Activated naive CD8-positive, alpha-beta T cell treated with anti-CD3 and anti-CD28 coated beads, Interleukin-2, amount 10 ng/mL, durations not matched to agents 7 days and 5 days (primary cell): ENCODE results near the gene SYNGAP1. TPM values are rescaled to one million over a fixed set of nuclear protein-coding genes. Genes with fewer than 3 reads are reported as not detected.
A peak's percentile ranks its signal among the peaks of the same experiment; 100 is the strongest.
"Not testable (repeated sequence)": the region's sequence is repeated elsewhere in the genome, so short reads cannot be mapped to it uniquely, and the experiment has no call there.

Experiments
- ATAC-seq: fragments of 150-1000 bp; cut with Tn5 transposase; one replicate; pipeline ENCODE4 v1.10.0; 2021; ENCODE audit warnings: low read depth, moderate library complexity
- POLR2A ChIA-PET: fragments of 350-600 bp; sonication (Branson Sonifier 250); formaldehyde crosslinking; loops from one replicate; lab custom pipeline; 2021; ENCODE audit warnings: antibody characterized with exemption; lab: Charles Lee
- DNase-seq: peaks from one replicate; pipeline ENCODE4 v3.0.0; 2021
- H3K27ac Mint-ChIP-seq: one replicate; pipeline ENCODE4 v1.8.0; 2022; ENCODE audit warnings: mild to moderate bottlenecking, mixed read lengths
- H3K27me3 Mint-ChIP-seq: one replicate; pipeline ENCODE4 v1.8.0; 2022; ENCODE audit warnings: mild to moderate bottlenecking, moderate library complexity, mixed read lengths
- H3K36me3 Mint-ChIP-seq: one replicate; pipeline ENCODE4 v1.8.0; 2021; ENCODE audit warnings: mild to moderate bottlenecking, mixed read lengths
- H3K4me1 Mint-ChIP-seq: one replicate; pipeline ENCODE4 v1.8.0; 2021; ENCODE audit warnings: mixed read lengths
- H3K4me3 Mint-ChIP-seq: one replicate; pipeline ENCODE4 v1.8.0; 2022; ENCODE audit warnings: mild to moderate bottlenecking, moderate library complexity, mixed read lengths
- H3K9me3 Mint-ChIP-seq: one replicate; pipeline ENCODE4 v1.8.0; 2021; ENCODE audit warnings: mixed read lengths
- total RNA-seq, 2 experiments: library from RNA; stranded (reverse); gene quantifications; one replicate each; pipeline ENCODE4 v1.2.3, GENCODE V29; 2021

SYNGAP1 gene
- total RNA-seq, 2 experiments from 2014 or later, result 53.3 to 60.1 TPM

GRCh38 chr6:33390767-33391277, 29.0 kb upstream of the SYNGAP1 start:
- H3K4me3 Mint-ChIP-seq, result peak overlapping the region; percentile 94
- H3K36me3 Mint-ChIP-seq, result peaks cover 27% of the 10 kb centered on the region
- no peak for DNase-seq
- POLR2A ChIA-PET, result interaction anchor here (0.9 to 1.7 kb wide), 7 partner anchors 19 to 188 kb away, joined by 3 to 8 read pairs (median 4); partner anchors contain the start of genes B3GALT4, ZBTB22 and ZBTB9
- H3K9me3 Mint-ChIP-seq, result no peaks in the 10 kb centered on the region
- peaks cover 35% of the 10 kb centered on the region for H3K4me1 Mint-ChIP-seq
- no peaks in the 10 kb centered on the region for H3K27me3 Mint-ChIP-seq
- ATAC-seq, result no peak
- H3K27ac Mint-ChIP-seq, result peak overlapping the region; percentile 89

DNA sequence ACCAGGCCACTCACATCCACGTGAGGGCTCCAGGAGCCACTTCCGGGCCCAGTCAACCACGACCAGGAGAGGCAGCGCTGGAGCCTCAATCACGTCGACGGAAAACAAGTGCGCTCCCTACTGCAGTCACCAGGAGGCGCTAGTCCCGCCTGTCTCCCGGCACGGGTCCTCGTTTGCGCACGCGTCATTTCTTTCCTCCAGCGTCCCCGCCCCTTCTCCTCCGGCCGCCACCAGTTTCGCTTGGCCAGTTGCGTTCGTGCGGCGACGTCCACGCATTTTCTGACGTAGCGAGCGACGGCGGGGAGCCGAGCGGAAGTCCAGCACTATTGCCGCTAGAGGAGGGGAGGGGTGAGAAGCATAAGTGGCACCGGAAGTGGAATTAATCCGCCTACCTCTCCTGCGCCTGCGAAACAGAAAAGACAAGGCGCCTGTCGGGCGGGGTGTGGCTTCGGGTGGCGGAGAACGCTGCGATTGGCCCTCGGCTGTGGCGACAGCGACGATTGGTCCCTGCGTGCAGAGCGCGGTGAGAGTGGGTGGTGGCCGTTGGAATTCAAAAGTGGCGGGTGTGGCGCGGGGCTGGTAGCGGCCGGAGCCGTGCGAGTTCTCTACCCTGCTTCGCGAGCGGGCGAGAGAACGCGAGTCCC, 28.5 kb upstream of the SYNGAP1 start, which contains the start of gene KIFC1:
TSS of gene KIFC1 (plus strand) at position 546 of the 644 bp plus-strand sequence. CDS start 163 bp downstream, outside the sequence.
- H3K9me3 Mint-ChIP-seq, result no peaks in the 10 kb centered on the region
- H3K36me3 Mint-ChIP-seq, result peaks cover 31% of the 10 kb centered on the region
- H3K4me3 Mint-ChIP-seq, result peak within 1 kb of the TSS; percentile 94
- H3K27ac Mint-ChIP-seq, result peak within 1 kb of the TSS; percentile 89
- peak; percentile 93 for ATAC-seq
- peaks cover 39% of the 10 kb centered on the region for H3K4me1 Mint-ChIP-seq
- POLR2A ChIA-PET, result interaction anchor here (0.7 to 1.7 kb wide), 15 partner anchors 13 to 188 kb away, joined by 3 to 8 read pairs (median 4); partner anchors contain the start of genes B3GALT4, ZBTB22 and ZBTB9
- DNase-seq, result peak; percentile 98
- no peaks in the 10 kb centered on the region for H3K27me3 Mint-ChIP-seq

DNA sequence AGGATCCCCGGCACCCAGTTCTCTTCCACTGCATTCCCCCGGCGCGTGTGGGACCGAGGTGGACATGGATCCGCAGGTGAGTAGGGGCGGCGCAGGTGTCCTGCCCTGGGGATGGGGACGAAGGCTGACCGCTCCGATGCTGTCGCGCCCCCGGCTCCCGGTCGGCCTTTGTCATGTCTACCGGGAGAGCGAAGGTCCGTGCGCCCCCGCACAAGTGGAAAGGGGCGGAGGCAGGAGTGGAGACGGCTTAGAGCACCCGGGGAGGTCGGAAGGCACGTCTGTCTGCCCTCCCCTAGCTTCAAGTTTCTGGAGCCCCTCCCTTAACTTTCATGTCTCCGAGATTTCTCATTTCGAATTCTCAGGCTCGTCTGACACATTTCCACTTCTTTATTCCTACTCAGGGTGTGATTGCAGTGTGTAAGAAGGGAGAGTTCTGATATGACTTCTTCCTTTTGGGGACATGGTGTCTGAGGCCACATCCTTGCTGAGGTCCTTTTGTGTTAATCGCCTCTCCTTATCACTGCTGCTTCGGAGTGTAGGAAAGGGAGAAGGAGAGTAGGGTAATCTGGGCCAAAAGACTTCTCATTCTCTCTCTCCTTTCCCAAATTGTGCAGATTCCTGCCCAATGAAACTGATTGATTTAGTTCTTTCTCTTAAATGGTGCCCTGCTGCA, 27.8 kb upstream of the SYNGAP1 start:
- DNase-seq (no peak), ATAC-seq (peak; percentile 7)
- POLR2A ChIA-PET, result interaction anchor here (0.6 to 1.6 kb wide), 14 partner anchors 12 to 176 kb away, joined by 3 to 8 read pairs (median 4); partner anchors contain the start of genes B3GALT4, CUTA and RGL2
- Mint-ChIP-seq H3K4me3 (peak overlapping the region; percentile 94), H3K27ac (peak overlapping the region; percentile 89), H3K36me3 (peaks cover 31% of the 10 kb centered on the region), H3K9me3 (no peaks in the 10 kb centered on the region), H3K4me1 (peaks cover 39% of the 10 kb centered on the region), H3K27me3 (no peaks in the 10 kb centered on the region)

GRCh38 chr6:33392595-33392948, 27.3 kb upstream of the SYNGAP1 start:
- Mint-ChIP-seq H3K4me3 (peak overlapping the region; percentile 94), H3K27ac (peak overlapping the region; percentile 89), H3K27me3 (no peaks in the 10 kb centered on the region), H3K36me3 (peaks cover 33% of the 10 kb centered on the region), H3K4me1 (peaks cover 40% of the 10 kb centered on the region), H3K9me3 (no peaks in the 10 kb centered on the region)
- ATAC-seq (no peak), DNase-seq (no peak)
- POLR2A ChIA-PET, result interaction anchor here (0.6 to 1.6 kb wide), 14 partner anchors 12 to 176 kb away, joined by 3 to 8 read pairs (median 4); partner anchors contain the start of genes B3GALT4, CUTA and RGL2

DNA sequence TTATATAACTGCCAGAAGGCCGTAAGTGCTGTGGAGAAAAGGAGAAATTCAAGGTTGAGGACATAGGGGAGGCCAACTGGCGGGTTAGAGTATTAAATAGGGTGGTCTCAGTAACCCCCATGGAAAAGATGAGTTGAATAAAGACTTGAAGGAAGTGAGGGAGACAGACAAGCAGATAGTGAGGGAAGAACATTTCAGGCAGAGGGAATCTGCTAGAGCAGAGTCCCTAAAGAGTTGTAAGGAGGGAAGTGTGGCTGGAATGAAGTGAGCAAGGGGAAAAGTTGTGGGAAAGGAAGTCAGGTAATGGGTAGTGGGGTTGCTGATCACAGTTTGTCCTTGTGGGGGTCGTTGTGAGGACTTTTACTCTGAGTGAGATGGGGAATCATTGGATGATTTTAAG, 26.9 kb upstream of the SYNGAP1 start:
- peaks cover 35% of the 10 kb centered on the region for H3K36me3 Mint-ChIP-seq
- ATAC-seq, result no peak
- H3K4me1 Mint-ChIP-seq, result peaks cover 44% of the 10 kb centered on the region
- POLR2A ChIA-PET, result interaction anchor here (0.6 to 1.6 kb wide), 10 partner anchors 11 to 141 kb away, joined by 3 to 8 read pairs (median 4); partner anchors contain the start of genes B3GALT4, CUTA and RGL2
- no peaks in the 10 kb centered on the region for H3K27me3 Mint-ChIP-seq
- no peaks in the 10 kb centered on the region for H3K9me3 Mint-ChIP-seq
- H3K27ac Mint-ChIP-seq, result peak overlapping the region; percentile 89
- DNase-seq, result no peak
- peak overlapping the region; percentile 94 for H3K4me3 Mint-ChIP-seq

- peaks cover 38% of the 10 kb centered on the region for H3K4me1 Mint-ChIP-seq
- no peak for DNase-seq
- H3K27ac Mint-ChIP-seq, result no peak overlapping the region
- H3K4me3 Mint-ChIP-seq, result no peak overlapping the region
- no peaks in the 10 kb centered on the region for H3K27me3 Mint-ChIP-seq
- H3K36me3 Mint-ChIP-seq, result peaks cover 43% of the 10 kb centered on the region
- POLR2A ChIA-PET, result interaction anchor here (1.5 to 1.7 kb wide), 2 partner anchors 8 to 148 kb away, joined by 3 to 5 read pairs; no protein-coding TSS in a partner anchor
- no peaks in the 10 kb centered on the region for H3K9me3 Mint-ChIP-seq
- ATAC-seq, result no peak
Measured at GRCh38 chr6:33397541-33397940, 22.3 kb upstream of the SYNGAP1 start.

GRCh38 chr6:33398601-33399000, 21.3 kb upstream of the SYNGAP1 start:
- POLR2A ChIA-PET, result interaction anchor here (0.6 kb wide), 1 partner anchor 55 kb away, joined by 3 read pairs; no protein-coding TSS in a partner anchor

GRCh38 chr6:33399881-33400280, 20.0 kb upstream of the SYNGAP1 start:
- H3K27ac Mint-ChIP-seq, DNase-seq, H3K4me3 Mint-ChIP-seq, H3K27me3 Mint-ChIP-seq, H3K9me3 Mint-ChIP-seq, POLR2A ChIA-PET, ATAC-seq: not testable (repeated sequence)
- Mint-ChIP-seq H3K4me1 (peaks cover 24% of the 10 kb centered on the region), H3K36me3 (peaks cover 44% of the 10 kb centered on the region)

More at GRCh38 chr6:33398601-33399000, 21.3 kb upstream of the SYNGAP1 start:
- peaks cover 42% of the 10 kb centered on the region for H3K36me3 Mint-ChIP-seq
- not testable (repeated sequence) for H3K27ac Mint-ChIP-seq, H3K27me3 Mint-ChIP-seq, H3K4me3 Mint-ChIP-seq, ATAC-seq, H3K9me3 Mint-ChIP-seq, DNase-seq
- peaks cover 31% of the 10 kb centered on the region for H3K4me1 Mint-ChIP-seq

- Mint-ChIP-seq H3K36me3 (peaks cover 40% of the 10 kb centered on the region), H3K4me3 (no peak overlapping the region), H3K4me1 (peaks cover 19% of the 10 kb centered on the region), H3K9me3 (no peaks in the 10 kb centered on the region), H3K27me3 (no peaks in the 10 kb centered on the region), H3K27ac (peak overlapping the region; percentile 56)
- no peak for ATAC-seq
- POLR2A ChIA-PET, result no interaction called here
- no peak for DNase-seq
Measured at GRCh38 chr6:33404884-33405283, 15.0 kb upstream of the SYNGAP1 start.

- Mint-ChIP-seq H3K36me3 (peaks cover 38% of the 10 kb centered on the region), H3K27ac (peak overlapping the region; percentile 56)
Measured at GRCh38 chr6:33405386-33405940, 14.4 kb upstream of the SYNGAP1 start.

DNA sequence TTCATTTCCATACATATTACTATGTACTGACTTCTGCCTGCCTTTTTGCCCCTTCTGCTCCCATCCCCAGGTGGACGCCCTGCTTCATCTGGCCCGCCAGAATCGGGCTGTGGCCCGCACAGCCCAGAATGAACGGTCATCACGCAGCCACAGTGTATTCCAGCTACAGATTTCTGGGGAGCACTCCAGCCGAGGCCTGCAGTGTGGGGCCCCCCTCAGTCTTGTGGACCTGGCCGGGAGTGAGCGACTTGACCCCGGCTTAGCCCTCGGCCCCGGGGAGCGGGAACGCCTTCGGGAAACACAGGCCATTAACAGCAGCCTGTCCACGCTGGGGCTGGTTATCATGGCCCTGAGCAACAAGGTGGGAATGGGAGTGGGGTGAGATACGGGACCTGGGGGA, 13.7 kb upstream of the SYNGAP1 start:
- no peak overlapping the region for H3K4me3 Mint-ChIP-seq
- peaks cover 19% of the 10 kb centered on the region for H3K4me1 Mint-ChIP-seq
- H3K27ac Mint-ChIP-seq, result peak overlapping the region; percentile 56
- ATAC-seq (no peak), DNase-seq (no peak)
- H3K36me3 Mint-ChIP-seq, result peaks cover 38% of the 10 kb centered on the region
- H3K27me3 Mint-ChIP-seq, result no peaks in the 10 kb centered on the region
- POLR2A ChIA-PET, result interaction anchor here (0.6 to 1.2 kb wide), 4 partner anchors 9 to 132 kb away, joined by 3 to 5 read pairs (median 4); partner anchors contain the start of gene CUTA
- no peaks in the 10 kb centered on the region for H3K9me3 Mint-ChIP-seq

More at GRCh38 chr6:33405386-33405940, 14.4 kb upstream of the SYNGAP1 start:
- H3K9me3 Mint-ChIP-seq, result no peaks in the 10 kb centered on the region
- no peaks in the 10 kb centered on the region for H3K27me3 Mint-ChIP-seq
- DNase-seq (no peak), ATAC-seq (no peak)
- H3K4me3 Mint-ChIP-seq, result peak overlapping the region; percentile 14
- POLR2A ChIA-PET, result interaction anchor here (0.6 to 1.2 kb wide), 4 partner anchors 9 to 132 kb away, joined by 3 to 5 read pairs (median 4); partner anchors contain the start of gene CUTA
- peaks cover 19% of the 10 kb centered on the region for H3K4me1 Mint-ChIP-seq

- H3K9me3 Mint-ChIP-seq, result no peaks in the 10 kb centered on the region
- no peak for DNase-seq
- no peak overlapping the region for H3K27ac Mint-ChIP-seq
- no peaks in the 10 kb centered on the region for H3K27me3 Mint-ChIP-seq
- H3K36me3 Mint-ChIP-seq, result peaks cover 33% of the 10 kb centered on the region
- peaks cover 24% of the 10 kb centered on the region for H3K4me1 Mint-ChIP-seq
- no peak overlapping the region for H3K4me3 Mint-ChIP-seq
- no peak for ATAC-seq
- POLR2A ChIA-PET, result interaction anchor here (1.4 kb wide), 1 partner anchor 15 kb away, joined by 4 read pairs; the partner anchor contains the start of gene KIFC1
Measured at GRCh38 chr6:33407132-33407718, 12.6 kb upstream of the SYNGAP1 start.
